ENCODE results near the gene KLHL8. TPM values are rescaled to one million over a fixed set of nuclear protein-coding genes. Genes with fewer than 3 reads are reported as not detected.

KLHL8 gene
- total RNA-seq, 2 donors from 2014 or later: 6.2 to 7.7 TPM

GRCh38 chr4:87114245-87115062, 106.0 kb downstream of the KLHL8 start:
- intact Hi-C loops (cut with DNase I): no loop called here
- no peak overlapping the region for H3K4me3 ChIP-seq
- 92% methylated on average over 24 of the region's 24 CpGs for WGBS
- H3K27me3 ChIP-seq (replicated peaks; ENCODE audit: insufficient read depth): no peaks in the 10 kb centered on the region
- TF ChIP-seq CTCF (IDR thresholded peaks at IDR 0.05) (no peak), POLR2A (IDR thresholded peaks at IDR 0.05) (no peak), POLR2AphosphoS5 (IDR thresholded peaks at IDR 0.05) (no peak)
- H3K27ac ChIP-seq: no peak overlapping the region
- no peaks in the 10 kb centered on the region for H3K9me3 ChIP-seq
- H3K36me3 ChIP-seq: peaks cover 0 to 7% of the 10 kb centered on the region in 2 donors
- no peak for DNase-seq (ENCODE audit: low spot score)
- peaks cover 11% of the 10 kb centered on the region for H3K4me1 ChIP-seq (replicated peaks)

- no peak for DNase-seq (ENCODE audit: low spot score)
- Histone ChIP-seq H3K4me1 (replicated peaks) (peaks cover 4% of the 10 kb centered on the region), H3K9me3 (no peaks in the 10 kb centered on the region), H3K36me3 (peaks cover 0 to 7% of the 10 kb centered on the region in 2 donors), H3K27me3 (replicated peaks; ENCODE audit: insufficient read depth) (no peaks in the 10 kb centered on the region), H3K27ac (no peak overlapping the region), H3K4me3 (no peak overlapping the region)
- TF ChIP-seq CTCF (IDR thresholded peaks at IDR 0.05) (no peak), POLR2AphosphoS5 (IDR thresholded peaks at IDR 0.05) (no peak), POLR2A (IDR thresholded peaks at IDR 0.05) (no peak)
- WGBS: 94% methylated on average over 4 of the region's 4 CpGs
- intact Hi-C loops (cut with DNase I): no loop called here
Measured at GRCh38 chr4:87112063-87112462, 108.4 kb downstream of the KLHL8 start.

Other genes starting within 250 kb of the KLHL8 start
- 1 to 10 TPM; 1.7 to 8.3 TPM for gene HSD17B13, start 102.3 kb upstream of the KLHL8 start, total RNA-seq
- gene HSD17B11, start 170.6 kb upstream of the KLHL8 start, total RNA-seq: 10 to 100 TPM; 38.2 to 45.2 TPM
- 10 to 100 TPM; 30.4 to 37.9 TPM for gene NUDT9, start 202.0 kb upstream of the KLHL8 start, total RNA-seq

Data from prostate gland (tissue), 2 donors.